Measurements from ENCODE around the gene PLAAT3.
"Not testable (repeated sequence)": the region's sequence is repeated elsewhere in the genome, so short reads cannot be mapped to it uniquely, and the experiment has no call there.

PLAAT3 gene

DNA sequence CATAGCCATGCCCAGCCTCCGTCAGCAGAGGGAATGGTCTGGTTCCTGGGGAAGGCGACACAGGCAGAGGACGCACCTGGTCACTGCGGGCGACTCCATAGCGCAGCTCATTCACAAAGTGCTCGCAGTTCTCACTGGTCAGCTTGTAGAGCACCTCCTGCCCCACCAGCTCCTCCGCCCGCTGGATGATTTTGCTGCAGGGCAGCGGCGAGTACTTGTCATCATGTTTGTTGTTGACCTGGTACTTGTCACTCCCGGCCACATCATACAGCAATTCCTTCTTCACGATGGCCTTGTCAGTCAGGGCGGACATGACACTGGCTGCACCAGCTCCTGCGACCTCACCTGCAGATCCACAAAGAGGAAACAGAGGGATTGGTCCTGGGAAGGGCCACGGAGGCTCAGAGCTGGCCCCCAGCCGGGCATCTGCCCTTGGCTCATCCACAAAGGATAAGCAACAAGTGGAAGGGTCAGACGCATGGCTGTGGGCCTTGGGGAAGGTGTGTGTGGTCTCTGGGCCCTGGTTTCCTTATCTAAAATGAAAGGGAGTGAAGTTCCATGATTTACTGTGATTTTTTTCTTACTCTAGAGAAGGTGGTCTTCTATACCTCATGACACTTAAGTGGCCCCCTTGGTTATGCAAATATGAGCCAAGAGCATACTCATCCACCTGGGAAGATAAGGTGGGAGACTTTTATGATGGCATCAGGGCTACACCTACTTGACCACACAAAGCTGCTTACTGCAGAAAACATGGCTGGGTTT is 24.0 kb downstream of the PLAAT3 start:
- TF ChIP-seq, protein P1, sequence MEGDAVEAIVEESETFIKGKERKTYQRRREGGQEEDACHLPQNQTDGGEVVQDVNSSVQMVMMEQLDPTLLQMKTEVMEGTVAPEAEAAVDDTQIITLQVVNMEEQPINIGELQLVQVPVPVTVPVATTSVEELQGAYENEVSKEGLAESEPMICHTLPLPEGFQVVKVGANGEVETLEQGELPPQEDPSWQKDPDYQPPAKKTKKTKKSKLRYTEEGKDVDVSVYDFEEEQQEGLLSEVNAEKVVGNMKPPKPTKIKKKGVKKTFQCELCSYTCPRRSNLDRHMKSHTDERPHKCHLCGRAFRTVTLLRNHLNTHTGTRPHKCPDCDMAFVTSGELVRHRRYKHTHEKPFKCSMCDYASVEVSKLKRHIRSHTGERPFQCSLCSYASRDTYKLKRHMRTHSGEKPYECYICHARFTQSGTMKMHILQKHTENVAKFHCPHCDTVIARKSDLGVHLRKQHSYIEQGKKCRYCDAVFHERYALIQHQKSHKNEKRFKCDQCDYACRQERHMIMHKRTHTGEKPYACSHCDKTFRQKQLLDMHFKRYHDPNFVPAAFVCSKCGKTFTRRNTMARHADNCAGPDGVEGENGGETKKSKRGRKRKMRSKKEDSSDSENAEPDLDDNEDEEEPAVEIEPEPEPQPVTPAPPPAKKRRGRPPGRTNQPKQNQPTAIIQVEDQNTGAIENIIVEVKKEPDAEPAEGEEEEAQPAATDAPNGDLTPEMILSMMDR (IDR thresholded peaks at IDR 0.05; ENCODE audit: low read depth, low read length): no peak
- no peak overlapping the region for H3K4me3 ChIP-seq (ENCODE audit: low read depth, low read length)

DNA sequence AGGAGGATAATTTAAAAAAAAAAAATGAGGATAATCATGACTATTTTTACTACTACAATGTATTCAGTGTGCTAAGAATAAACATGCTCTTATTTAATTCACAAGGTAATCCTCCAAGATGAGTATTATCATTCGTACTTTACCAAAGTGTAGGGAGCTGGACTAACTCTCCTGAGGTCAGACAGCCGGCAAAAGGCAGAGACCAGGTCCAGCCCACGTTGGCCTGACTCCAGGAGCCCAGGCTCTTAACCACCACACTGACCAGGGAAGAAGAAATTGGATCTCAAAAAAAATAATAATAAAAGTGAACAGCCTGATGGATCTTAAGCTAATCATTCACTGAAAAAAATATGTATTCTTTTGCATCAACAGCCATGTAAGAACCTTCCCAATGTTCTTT is 25.2 kb downstream of the PLAAT3 start:
- TF ChIP-seq, protein P1 (IDR thresholded peaks at IDR 0.05; ENCODE audit: low read depth, low read length): no peak
- no peak overlapping the region for H3K4me3 ChIP-seq (ENCODE audit: low read depth, low read length)

DNA sequence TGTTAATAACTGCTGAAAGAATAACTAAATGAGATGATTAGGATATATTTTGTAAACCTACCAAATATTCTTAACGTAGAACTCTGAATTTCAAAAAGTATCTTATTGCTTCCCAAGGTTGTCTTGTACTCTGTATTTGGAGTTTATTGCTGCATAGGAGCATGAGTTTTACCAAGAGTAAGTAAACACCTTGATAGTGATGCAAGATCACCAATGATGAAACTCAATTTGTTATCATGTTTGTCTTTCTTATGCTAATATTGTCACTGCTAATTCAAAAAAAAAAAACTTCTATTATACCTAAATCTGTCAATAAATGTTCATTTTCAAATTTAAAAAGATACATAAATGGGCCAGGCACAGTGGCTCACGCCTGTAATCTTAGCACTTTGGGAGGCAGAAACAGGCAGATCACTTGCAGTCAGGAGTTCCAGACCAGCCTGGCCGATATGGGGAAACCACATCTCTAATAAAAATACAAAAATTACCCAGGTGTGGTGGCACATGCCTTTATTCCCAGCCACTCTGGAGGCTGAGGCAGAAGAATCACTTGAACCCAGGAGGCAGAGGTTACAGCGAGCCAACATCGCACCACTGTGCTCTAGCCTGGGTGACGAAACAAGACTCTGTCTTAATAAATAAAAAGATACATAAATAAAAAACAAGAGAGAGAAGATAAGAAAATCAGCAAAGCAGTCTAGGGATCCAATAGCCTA is 27.6 kb downstream of the PLAAT3 start:
- H3K4me3 ChIP-seq (ENCODE audit: low read depth, low read length): no peak overlapping the region
- TF ChIP-seq, protein P1 (IDR thresholded peaks at IDR 0.05; ENCODE audit: low read depth, low read length): no peak

DNA sequence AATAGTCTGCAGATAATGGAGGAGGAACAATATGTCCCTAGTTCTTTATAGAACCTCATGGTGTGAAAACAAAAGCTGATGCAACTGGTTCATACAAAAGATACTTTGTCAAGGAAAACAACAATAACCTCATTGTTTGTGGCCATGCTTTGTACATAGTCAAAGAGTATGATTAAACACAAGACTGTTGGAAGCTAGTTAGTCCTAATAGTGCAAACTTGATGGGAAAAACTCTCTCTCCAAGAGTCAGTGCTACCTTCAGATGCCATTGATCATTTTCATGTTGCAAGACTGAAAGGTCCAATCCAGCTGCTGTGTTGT is 30.9 kb downstream of the PLAAT3 start:
- TF ChIP-seq, protein P1 (IDR thresholded peaks at IDR 0.05; ENCODE audit: low read depth, low read length): no peak
- H3K4me3 ChIP-seq (ENCODE audit: low read depth, low read length): no peak overlapping the region

DNA sequence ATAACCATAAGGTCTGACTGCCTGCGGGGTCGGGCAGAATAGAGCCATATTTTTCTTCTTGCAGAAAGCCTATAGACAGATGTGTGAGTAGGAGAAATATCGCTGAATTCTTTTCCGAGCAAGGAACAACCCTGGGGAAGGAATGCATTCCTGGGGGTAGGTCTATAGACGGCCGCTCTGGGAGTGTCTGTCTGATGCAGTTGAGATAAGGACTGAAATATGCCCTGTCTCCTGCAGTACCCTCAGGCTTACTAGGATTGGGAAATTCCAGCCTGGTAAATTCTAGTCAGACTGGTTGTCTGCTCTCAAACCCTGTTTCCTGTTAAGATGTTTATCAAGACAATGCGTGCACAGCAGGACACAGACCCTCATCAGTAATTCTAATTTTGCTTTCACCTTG is 33.0 kb downstream of the PLAAT3 start:
- H3K4me3 ChIP-seq (ENCODE audit: low read depth, low read length): not testable (repeated sequence)

DNA sequence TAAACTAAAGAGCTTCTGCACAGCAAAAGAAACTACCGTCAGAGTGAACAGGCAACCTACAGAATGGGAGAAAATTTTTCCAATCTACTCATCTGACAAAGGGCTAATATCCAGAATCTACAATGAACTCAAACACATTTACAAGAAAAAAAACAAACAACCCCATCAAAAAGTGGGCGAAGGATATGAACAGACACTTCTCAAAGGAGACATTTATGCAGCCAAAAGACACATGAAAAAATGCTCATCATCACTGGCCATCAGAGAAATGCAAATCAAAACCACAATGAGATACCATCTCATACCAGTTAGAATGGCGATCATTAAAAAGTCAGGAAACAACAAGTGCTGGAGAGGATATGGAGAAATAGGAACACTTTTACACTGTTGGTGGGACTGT is 35.4 kb downstream of the PLAAT3 start:
- H3K4me3 ChIP-seq (ENCODE audit: low read depth, low read length): not testable (repeated sequence)

DNA sequence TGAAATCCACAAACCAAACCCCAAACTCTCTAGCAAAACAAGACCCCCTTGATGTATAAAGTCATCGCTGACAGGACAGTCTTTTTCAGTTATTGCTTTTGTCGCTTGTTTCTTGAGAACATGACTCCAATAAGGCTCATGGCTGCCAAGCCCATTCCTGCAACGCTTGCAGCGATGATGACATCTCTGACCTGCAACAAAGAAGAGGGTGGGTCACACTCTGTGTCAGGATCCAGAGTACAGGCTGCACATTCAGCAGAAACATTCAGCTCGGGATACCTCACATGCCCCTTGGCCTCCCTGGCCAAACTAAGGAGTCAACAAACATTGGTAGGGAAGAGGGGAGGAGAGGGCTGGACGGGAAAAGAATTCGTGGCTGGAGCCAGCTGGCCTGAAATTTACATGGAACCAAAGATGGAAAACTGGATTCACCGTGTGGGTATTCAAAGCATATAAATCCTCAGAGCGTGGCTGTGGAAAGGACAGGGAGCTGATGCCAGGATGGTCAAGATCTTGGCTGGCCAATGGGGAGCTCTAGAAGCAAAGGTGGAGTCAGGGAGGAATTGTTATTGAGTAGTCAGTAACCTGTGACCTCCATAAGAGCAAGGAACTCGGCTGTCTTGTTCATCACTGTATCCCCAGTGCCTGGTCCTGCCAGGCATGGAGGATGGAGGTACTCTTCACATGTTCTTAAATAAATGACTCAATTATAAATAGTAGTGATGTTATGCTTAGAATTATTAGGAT is 39.2 kb downstream of the PLAAT3 start:
- TF ChIP-seq, protein P1 (IDR thresholded peaks at IDR 0.05; ENCODE audit: low read depth, low read length): no peak
- H3K4me3 ChIP-seq (ENCODE audit: low read depth, low read length): peak overlapping the region; percentile 50

Measured in WI38 (cell line).